GM18867 (cell line): ENCODE measurements around the gene AMBRA1.

Experiments
- ATAC-seq: cut with Tn5 transposase; IDR thresholded peaks from one replicate; pipeline ENCODE4 v1.9.1; 2021; ENCODE audit warnings: mild to moderate bottlenecking, moderate library complexity; ENCODE audit not compliant: unreplicated experiment

AMBRA1 gene

DNA sequence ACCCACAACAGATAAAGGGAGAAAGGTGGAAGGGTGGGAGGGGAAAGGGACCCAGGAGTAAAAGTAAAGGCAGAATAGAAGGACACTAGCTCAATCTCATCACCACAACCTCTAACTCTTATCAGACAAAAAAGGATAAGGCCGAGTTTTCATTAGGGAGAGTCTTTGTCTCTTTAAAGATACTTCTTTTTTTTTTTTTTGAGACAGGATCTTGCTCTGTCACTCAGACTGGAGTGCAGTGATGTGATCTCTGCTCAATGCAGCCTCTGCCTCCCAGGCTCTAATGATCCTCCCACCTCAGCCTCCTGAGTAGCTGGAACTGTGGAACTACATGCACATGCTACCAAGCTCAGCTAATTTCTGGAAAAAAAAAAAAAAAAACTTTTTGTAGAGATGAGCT, 116.7 kb downstream of the AMBRA1 start:
- ATAC-seq: no peak

DNA sequence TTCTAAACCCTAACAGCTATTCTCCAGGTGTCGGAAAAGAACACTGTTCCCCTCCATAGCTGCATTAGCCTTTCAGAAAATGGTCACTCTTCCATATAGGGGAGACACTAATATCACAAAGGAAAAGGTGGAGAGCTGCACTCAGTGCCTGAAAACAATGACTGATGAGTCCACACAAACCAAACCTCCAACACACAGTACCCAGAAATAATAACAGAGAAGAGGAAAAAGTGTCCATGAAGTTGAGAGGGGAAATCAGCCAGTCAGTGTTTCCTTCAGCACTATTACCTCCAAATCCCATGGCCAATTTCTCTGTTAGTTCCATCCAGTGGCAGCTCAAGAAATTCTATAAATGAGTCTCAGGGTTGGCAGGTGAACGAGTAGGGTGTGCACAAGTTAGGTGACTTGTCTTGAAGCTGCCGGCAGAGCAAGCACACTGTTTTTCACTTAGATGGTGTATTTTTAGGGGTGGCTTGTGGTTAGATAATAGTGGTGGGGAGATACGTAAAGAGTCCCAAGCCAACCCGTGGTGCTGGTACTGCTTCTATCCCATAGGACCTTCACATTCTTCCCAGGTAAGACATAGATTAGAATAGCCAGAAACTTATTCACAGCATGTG, 117.8 kb downstream of the AMBRA1 start:
- ATAC-seq: peak; percentile 62

DNA sequence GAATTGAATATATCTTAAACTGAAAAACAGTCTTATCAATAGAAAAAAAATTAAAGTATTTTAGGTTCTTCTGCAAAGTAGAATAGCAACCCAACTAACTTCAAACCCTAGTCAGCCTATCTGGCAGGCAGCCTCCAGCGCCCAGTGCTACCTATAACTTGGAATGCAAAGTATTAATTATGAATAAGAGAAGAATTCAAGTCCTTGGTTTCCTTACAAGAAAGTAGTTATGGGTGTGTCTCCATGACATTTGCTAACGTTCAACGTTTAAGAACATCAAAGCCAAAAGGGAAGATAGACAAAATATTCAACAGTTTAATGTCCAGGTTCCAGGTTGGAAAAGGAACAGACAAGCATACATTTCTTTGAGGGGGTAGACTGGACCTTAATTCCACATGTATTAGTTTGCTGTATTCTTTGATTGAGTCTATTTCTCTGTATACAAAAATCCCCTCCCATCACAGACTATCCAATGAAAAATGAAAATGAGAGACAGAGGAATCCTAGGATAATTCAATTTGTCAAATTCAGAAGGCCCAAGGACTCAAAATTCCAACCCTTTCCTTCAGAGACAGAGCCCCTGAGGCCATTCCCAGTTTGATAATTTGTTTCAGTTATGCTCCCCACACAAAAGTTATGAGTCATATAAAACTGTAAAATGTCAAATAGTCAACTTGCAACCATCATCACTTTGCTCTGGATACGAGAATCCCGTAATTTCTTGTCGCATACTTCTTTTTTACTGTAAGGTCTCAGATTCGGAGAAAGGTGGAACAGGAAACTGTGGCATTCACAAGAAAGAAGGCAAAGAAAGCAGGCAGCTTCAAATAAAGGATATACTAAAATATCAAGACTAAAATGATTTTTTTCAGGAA, 118.5 kb downstream of the AMBRA1 start:
- ATAC-seq: no peak

DNA sequence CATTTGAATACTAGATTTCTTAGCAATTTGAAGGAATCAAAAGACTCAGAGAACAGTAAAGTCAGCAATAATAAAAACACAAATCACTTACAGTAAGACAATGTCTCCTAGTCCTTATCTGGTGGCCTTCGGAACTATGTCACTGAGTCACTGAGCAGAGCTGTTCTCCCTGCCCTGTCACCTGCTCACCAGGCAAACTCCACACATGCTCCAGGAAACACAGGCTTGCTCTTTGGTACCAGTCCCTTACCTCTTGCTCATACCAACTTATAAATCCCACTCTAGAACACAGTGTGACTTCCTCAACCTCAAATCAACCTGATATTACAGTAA, 121.2 kb downstream of the AMBRA1 start:
- ATAC-seq: no peak

DNA sequence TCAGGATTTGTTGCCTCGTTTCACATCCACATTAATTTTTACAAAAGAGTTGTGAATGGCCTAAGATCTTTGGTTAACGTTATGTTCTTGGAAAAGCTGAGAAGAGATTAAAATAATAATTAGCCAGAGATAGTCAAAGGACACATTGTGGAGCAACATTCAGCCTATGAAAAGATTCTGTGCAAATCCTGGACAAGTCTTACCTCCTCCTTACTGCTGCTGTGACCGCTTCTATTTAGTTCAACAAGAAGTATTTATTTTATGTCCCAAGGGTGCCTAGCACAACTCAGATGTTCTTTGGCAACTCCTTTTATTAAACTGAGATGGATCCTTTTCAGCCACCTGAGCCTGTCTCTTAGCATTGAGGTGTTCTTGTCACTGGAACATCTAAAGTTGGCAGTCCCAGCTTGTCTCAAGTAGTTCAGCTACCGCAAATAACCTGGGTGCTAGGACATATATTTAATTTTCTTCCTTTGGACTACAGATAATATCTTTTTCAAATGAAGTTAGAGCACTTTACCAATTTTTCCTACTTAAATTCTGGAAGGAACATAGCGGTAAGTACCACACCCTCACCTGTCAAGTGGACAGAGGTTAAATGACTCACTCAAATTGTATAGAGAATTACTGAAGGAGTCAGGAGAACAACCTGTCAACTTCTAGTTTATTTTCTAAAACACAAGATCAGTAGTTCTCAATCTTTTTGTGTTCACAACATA, 121.7 kb downstream of the AMBRA1 start:
- ATAC-seq: no peak

DNA sequence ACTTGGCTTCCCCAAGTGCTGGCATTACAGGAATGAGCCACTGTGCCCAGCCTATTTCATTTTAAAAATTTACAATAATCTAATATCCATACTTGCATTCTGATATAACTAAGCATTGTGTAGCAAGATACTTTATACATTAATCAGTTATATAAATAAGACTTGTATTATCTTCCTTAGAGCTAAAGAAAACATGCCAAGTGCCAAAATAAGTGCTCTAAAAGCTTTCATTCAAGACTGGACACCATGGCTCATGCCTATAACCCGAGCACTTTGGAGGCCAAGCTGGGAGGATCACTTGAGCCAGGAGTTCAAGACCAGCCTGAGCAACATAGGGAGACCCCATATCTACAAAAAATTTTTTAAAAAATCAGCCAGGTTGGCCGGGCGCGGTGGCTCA, 123.9 kb downstream of the AMBRA1 start:
- ATAC-seq: no peak

DNA sequence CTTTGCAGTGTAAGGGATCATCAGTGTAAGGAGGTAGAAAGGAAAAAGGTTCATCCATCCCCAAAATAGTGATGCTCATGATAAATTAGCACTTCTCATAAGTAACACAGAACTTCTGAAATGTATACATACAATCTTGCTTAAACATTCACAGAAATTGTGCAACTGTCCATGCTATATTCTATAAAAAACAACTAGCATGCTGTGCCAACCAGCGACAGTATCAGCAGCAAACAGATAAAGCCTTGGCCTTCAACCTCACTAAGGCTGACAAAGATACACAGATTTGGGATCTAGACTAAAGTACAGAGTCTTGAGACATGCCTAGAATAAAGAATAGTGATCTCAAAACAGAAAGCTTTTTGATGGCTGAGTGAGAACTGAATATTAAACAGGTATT, 128.1 kb downstream of the AMBRA1 start:
- ATAC-seq: no peak

DNA sequence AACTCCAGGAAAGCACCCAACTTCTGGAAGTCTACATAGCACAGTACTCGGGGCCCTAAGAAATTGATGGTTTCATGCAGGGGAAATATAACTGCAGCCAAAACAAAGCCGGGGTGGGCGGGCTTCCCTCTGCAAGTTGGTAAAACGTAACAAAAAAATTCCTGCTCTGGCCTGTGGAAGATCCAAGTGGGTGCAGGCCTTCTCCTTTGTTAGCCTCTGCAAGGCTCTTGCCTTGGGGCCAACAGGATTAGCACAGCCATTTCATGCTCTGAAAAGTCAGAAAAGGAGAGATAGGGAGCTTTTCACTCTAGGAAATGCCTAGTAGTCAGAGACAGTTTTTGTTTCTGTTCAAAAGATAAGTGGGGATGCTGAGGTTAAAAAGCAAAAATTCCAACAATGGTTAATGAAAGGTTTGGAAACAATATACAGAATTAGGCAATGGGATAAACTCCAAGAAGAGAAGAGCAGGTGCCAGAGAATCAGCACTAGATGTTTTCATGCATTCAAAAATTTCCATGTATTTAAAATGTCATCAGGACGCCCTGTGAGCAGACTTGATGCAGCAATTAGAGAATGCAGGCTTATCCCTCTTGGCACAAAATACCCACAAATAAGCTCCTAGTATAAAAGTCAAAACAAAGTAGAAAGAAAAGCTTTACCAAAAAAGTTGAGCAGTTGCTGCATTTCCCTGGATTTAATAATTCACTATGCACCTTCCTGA, 130.0 kb downstream of the AMBRA1 start:
- ATAC-seq: no peak

DNA sequence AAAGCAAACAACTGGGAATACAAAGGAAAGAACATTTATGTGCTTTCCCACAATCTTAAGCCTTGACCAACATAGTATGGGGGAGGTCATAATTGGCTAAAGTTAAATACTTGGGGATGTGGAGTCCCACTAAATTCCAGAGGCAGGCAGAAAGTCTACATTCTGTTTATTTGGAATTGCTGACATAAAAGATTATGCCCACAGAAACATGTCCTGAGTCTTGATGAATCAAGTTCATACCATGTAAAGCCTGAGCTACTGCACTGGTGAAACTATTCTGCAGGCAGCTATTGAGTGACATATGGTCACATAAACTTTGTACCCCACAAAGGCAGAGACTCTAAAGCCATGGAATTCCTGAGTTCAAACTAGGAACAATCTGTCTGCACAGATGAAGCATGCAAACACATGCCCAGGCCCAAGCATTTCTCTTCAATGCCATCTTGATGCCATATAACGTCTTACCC, 132.3 kb downstream of the AMBRA1 start:
- ATAC-seq: no peak

DNA sequence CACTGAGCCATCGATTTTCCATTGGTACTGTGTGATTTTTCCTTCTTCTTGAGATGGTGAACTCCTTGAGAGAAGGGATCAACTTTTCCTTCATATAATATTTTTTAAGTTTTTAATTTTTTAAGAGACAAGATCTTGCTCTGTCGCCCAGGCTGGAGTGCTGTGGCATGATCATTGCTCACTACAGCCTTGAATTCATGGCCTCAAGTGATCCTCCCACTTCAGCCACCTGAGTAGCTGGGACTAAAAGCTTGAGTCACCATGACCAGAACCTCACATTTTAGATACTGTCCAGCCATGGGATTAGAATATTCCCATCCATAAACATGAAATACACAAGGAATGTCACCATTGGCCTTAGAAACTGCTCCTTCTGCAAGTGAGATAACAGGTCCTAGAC, 135.3 kb downstream of the AMBRA1 start:
- no peak for ATAC-seq

DNA sequence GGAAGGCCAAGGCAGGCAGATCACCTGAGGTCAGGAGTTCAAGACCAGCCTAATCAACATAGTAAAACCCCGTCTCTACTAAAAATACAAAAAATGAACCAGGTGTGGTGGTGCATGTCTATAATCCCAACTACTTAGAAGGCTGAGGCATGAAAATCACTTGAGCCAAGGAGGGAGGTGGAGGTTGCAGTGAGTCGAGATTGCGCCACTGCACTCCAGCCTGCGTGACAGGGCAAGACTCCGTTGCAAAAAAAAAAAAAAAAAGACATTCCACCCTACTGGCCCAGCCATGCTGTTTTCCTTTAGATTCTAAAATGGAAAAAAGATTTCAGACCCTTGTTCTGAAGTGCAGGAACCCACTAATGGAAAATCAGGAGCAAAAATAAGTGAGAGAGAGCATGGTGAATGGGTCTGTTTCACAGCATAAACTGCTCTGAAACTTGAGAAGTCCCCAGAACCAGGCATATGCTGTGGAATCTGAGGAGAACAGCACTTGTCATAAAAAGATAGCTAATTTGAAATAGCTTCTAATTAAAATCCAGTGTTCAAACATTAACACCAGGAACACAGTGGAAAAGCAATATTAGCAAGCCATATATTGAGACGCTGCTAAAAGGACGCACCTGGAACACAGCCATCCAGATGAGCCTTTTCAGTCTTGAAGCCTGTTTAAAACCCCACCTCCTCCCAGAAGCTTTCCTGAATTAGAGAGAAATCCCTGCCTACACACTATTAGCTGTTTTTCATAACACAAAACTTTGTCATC, 136.0 kb downstream of the AMBRA1 start:
- no peak for ATAC-seq

DNA sequence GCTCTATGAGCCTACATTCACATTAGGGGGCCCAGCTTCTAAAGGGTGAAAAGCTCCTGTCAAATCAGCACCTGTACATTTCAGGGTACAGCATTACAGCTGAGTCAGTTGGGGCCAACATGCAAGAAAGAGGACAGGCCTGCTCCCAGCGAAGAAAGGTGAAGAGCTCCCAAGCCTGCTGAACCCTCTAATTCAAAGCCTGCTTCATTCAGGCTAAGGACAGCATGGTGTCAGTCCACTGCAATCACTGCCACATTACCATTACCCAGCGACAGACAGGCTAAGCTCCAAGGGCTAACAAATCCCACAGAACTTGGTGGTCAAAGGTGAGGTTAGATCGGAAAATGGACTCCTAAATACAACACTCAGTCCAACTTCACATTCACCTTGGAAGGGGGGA, 136.8 kb downstream of the AMBRA1 start:
- ATAC-seq: no peak

DNA sequence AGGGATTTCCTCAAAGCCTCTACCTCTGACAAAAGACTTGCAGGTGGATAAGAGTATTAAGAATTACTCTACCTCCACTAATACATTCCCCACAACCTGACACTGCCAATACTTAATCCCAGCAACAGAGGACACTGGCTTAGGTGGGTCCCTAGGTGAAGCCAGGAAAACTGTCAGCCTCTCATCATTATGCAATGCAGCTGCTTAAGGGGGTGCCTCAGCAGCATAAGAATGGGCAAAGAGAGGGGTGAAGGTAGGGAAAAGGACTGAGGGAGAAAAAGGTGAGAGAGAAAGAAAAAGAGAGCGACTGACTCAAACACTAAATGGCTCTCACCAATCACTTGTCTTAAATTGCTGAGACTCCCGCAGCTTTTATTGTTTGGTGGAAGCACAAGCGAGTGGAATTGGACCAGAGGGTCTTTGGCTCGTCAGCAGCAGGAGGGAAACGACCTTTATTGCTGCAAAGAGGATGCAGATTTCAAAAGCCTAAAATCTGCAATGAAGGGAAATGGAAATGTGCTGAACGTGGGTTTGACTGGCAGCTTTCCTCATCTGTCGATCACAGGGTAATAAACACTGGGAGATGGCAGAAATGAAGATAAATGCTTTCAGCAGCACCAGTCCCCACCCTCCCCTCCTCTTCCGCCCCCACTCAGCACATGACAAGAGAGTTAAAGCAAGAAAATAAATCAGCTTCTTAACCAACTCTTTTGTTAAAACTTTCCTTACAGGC, 137.4 kb downstream of the AMBRA1 start:
- no peak for ATAC-seq

DNA sequence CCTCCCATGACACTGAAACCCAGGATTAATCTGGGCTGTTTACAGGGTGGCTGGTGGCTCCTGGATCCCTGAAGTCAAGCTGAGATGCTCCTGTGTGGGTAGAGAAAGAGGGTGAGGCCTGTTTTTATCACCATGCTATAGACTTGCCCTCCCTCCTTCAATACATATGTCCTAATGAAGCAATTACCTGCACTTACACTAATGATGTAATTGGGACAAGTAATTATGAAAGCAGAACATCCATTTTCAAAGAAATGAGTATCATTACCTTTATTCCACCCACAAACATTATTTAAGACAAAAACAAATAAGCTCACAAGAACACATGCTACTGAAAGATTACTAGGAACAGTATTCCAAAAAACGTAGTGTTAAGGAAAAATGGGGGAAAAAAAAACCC, 138.0 kb downstream of the AMBRA1 start:
- no peak for ATAC-seq

DNA sequence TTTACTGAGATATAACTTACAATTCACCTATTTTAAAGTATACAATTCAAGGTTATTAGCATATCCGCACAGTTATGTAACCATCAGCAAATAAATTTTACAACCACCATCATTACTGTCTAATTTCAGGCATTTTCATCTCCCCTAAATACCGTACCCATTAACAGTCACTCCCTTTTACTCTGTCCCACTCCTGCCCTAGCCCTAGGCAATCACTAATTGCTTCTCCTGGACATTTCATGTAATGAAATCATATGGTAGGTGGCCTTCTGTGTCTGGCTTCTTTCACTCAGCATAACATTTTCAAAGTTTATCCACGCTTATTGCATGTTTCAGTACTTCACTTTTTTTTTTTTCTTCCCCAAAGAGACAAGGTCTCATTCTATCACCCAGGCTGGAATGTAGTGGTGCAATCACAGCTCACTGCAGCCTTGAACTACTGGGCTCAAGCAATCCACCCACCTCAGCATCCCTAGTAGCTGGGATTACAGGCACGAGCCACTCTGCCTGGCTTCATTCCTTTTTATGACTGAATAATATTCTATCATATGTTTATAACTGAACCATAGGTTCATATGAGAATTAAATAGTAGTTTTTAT, 140.8 kb downstream of the AMBRA1 start:
- no peak for ATAC-seq

DNA sequence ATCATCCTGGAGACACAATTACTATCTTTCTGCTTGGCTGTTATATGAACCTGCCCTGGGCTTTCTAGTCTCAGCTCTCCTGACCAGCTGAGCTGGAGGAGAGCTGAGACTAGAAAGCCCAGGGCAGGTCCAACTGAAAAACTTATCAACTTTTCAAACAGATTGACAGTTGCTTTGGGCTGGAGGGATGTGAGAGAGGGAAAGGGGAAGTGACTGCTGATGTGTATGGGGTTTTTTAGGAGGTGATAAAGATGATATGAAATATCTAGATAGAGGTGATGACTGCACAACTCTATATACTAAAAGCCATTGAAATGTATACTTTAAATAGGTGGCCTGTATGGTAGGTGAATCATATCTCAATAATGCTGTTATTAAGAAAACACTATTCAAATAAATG, 142.1 kb downstream of the AMBRA1 start:
- no peak for ATAC-seq

DNA sequence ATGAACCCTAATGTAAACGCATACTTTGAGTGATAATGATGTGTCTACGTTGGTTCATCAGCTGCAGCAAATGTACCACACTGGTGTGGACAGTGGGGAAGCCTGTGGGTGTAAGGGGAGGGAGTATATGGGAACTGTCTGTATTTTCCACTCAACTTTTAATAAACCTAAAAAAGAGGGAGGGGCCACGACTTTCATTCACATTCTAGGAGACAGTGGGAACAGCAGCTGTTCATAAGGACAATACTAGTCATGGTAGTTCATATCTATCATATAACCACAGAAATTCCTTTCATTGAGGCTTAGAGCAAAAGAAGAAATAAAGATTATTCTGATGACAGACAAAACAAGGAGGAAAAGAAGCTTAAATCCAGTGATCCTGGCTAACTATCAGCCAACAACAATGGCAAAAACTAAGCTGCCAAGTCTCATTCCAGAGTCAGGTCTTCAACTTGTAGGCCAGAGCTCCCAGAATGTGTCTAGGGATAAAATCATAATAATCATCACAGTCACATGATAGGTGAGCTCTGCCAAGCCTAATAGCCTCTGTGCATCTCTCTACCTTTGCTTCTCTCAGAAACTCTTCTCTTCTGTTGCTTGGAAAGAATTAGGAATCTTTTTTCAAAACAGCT, 142.9 kb downstream of the AMBRA1 start:
- no peak for ATAC-seq

DNA sequence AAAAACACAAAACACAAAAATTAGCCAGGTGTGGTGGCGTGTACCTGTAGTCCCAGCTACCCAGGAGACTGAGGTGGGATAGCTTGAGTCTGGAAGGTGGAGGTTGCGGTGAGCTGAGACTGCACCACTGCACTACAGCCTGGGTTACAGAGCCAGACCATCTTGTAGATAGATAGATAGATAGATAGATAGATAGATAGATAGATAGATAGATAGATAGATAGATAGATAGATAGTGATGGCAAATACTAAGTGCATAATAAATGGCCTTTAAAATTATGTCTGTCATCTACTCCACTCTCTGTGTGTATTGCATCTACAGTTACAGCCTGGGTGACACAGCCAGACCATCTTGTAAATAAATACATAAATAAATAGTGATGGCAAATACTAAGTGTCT, 146.3 kb downstream of the AMBRA1 start:
- no peak for ATAC-seq
